ENCODE results near the gene SIRT3. TPM values are rescaled to one million over a fixed set of nuclear protein-coding genes. Genes with fewer than 3 reads are reported as not detected.

SIRT3 gene
- total RNA-seq, 4 donors from 2014 or later: 9.2 to 15.0 (median 12.7) TPM

- DNase-seq (no peak), ATAC-seq (no peak)
- TF ChIP-seq, protein P1, sequence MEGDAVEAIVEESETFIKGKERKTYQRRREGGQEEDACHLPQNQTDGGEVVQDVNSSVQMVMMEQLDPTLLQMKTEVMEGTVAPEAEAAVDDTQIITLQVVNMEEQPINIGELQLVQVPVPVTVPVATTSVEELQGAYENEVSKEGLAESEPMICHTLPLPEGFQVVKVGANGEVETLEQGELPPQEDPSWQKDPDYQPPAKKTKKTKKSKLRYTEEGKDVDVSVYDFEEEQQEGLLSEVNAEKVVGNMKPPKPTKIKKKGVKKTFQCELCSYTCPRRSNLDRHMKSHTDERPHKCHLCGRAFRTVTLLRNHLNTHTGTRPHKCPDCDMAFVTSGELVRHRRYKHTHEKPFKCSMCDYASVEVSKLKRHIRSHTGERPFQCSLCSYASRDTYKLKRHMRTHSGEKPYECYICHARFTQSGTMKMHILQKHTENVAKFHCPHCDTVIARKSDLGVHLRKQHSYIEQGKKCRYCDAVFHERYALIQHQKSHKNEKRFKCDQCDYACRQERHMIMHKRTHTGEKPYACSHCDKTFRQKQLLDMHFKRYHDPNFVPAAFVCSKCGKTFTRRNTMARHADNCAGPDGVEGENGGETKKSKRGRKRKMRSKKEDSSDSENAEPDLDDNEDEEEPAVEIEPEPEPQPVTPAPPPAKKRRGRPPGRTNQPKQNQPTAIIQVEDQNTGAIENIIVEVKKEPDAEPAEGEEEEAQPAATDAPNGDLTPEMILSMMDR (IDR thresholded peaks at IDR 0.05 in 4 of 5, conservative IDR thresholded peaks at IDR 0.05 in 1 of 5): no peak
- no peak for TF ChIP-seq POLR2A (IDR thresholded peaks at IDR 0.05)
- intact Hi-C loops (cut with DNase I; ENCODE audit: low total_unique reads) (loop anchor here (10.0 kb wide), 1 partner anchor 244 kb away; the partner anchor contains the start of gene ANO9), in situ Hi-C loops (cut with MboI; ENCODE audit: low sequenced_read_pairs in 4 of 4) (no loop called here)
- Histone ChIP-seq H3K9me3 (no peaks in the 10 kb centered on the region), H3K4me1 (peaks cover 2 to 5% of the 10 kb centered on the region in 2 donors), H3K27me3 (no peaks in the 10 kb centered on the region), H3K27ac (no peak overlapping the region), H3K4me3 (no peak overlapping the region), H3K36me3 (peaks cover 0 to 27% of the 10 kb centered on the region in 2 donors)
These were observed 35.7 kb downstream of the SIRT3 start for GRCh38 chr11:200224-201003.

DNA sequence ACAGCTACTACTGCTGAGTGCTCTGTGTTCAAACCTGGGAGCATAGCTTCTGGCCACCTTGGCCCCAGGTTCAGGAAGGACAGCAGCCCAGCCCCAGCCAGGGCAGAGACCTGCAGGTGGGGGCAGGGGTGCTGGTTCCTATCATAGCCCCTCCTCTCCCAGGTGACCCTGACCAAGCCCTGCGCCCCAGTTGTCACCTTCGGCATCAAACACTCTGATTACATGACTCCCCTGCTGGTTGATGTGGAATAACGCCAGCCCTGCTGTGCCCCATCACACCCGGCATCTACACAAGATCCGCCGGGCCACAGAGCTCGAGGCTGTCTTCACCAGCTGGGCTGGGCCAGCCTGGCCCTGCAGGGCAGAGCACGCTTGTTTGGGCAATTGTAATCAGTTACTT lies 36.4 kb downstream of the SIRT3 start:
- intact Hi-C loops (cut with DNase I; ENCODE audit: low total_unique reads): loop anchor here (10.0 kb wide), 1 partner anchor 245 kb away; the partner anchor contains the start of gene ANO9
- no peak overlapping the region for H3K27ac ChIP-seq
- peaks cover 0 to 21% of the 10 kb centered on the region in 2 donors for H3K36me3 ChIP-seq
- ATAC-seq (no peak), DNase-seq (no peak)
- in situ Hi-C loops (cut with MboI; ENCODE audit: low sequenced_read_pairs in 4 of 4): no loop called here
- TF ChIP-seq POLR2A (IDR thresholded peaks at IDR 0.05): no peak
- TF ChIP-seq, protein P1 (IDR thresholded peaks at IDR 0.05 in 4 of 5, conservative IDR thresholded peaks at IDR 0.05 in 1 of 5): no peak
- H3K4me3 ChIP-seq: no peak overlapping the region
- no peaks in the 10 kb centered on the region for H3K27me3 ChIP-seq
- H3K9me3 ChIP-seq: no peaks in the 10 kb centered on the region
- no peaks in the 10 kb centered on the region for H3K4me1 ChIP-seq

- Histone ChIP-seq H3K4me3 (no peak overlapping the region), H3K4me1 (no peaks in the 10 kb centered on the region), H3K27ac (no peak overlapping the region), H3K27me3 (no peaks in the 10 kb centered on the region), H3K36me3 (peaks cover 0 to 14% of the 10 kb centered on the region in 2 donors), H3K9me3 (no peaks in the 10 kb centered on the region)
- in situ Hi-C loops (cut with MboI; ENCODE audit: low sequenced_read_pairs in 4 of 4) (no loop called here), intact Hi-C loops (cut with DNase I; ENCODE audit: low total_unique reads) (no loop called here)
- DNase-seq: no peak
- no peak for ATAC-seq
- TF ChIP-seq POLR2A (IDR thresholded peaks at IDR 0.05): no peak
- TF ChIP-seq, protein P1 (IDR thresholded peaks at IDR 0.05 in 4 of 5, conservative IDR thresholded peaks at IDR 0.05 in 1 of 5): no peak
These were observed 37.0 kb downstream of the SIRT3 start for GRCh38 chr11:199004-199581.

DNA sequence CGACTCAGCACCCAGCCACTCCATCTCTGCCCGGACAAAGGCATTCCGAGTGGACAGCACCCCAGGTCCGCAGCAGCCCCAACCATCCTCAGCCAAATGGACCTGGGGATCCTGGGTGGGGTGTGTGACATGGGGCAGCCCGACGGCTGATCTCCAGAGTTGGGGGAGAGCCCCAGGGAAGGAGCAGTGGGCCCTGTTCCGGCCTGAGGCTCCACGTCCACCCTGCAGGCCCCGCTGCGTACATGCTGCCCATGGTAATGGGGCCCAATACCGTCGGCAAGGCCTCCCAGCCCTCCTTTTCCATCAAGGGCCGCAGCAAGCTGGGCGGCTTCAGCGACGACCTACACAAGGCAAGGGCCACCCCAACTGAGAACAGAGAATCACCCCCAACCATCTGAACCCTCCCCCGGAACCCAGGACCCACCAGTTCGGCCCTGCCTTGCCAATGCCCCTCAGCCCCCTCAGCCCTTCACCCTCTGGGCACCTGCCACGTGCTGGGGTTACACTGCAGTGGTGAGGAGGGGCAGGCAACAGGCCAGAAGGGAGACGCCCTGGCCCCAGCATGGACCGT lies 37.8 kb downstream of the SIRT3 start:
- DNase-seq (no peak), ATAC-seq (no peak)
- no peak overlapping the region for H3K4me3 ChIP-seq
- H3K9me3 ChIP-seq: no peaks in the 10 kb centered on the region
- in situ Hi-C loops (cut with MboI; ENCODE audit: low sequenced_read_pairs in 4 of 4) (no loop called here), intact Hi-C loops (cut with DNase I; ENCODE audit: low total_unique reads) (no loop called here)
- TF ChIP-seq POLR2A (IDR thresholded peaks at IDR 0.05): no peak
- TF ChIP-seq, protein P1 (IDR thresholded peaks at IDR 0.05 in 4 of 5, conservative IDR thresholded peaks at IDR 0.05 in 1 of 5): no peak
- no peaks in the 10 kb centered on the region for H3K4me1 ChIP-seq
- no peaks in the 10 kb centered on the region for H3K27me3 ChIP-seq
- peaks cover 0 to 11% of the 10 kb centered on the region in 2 donors for H3K36me3 ChIP-seq
- H3K27ac ChIP-seq: no peak overlapping the region

Measured in gastrocnemius medialis (tissue), 4 donors.